HG03139 (cell line): ENCODE measurements around the gene CRADD.
A peak's percentile ranks its signal among the peaks of the same experiment; 100 is the strongest.
"Not testable (repeated sequence)": the region's sequence is repeated elsewhere in the genome, so short reads cannot be mapped to it uniquely, and the experiment has no call there.

Source experiments
- ATAC-seq: cut with Tn5 transposase; IDR thresholded peaks from one replicate; pipeline ENCODE4 v1.9.1; 2021; ENCODE audit not compliant: unreplicated experiment

Gene CRADD

GRCh38 chr12:93677195-93678064 lies at the start of gene CRADD:
TSS of gene CRADD (plus strand) at chr12:93677375.
- ATAC-seq: peak; percentile 89

GRCh38 chr12:93632383-93632782 lies 44.8 kb upstream of the CRADD start:
- ATAC-seq: no peak

GRCh38 chr12:93634416-93634815 lies 42.8 kb upstream of the CRADD start:
- ATAC-seq: no peak

- no peak for ATAC-seq
Measured at GRCh38 chr12:93636708-93637107, 40.5 kb upstream of the CRADD start.

- ATAC-seq: no peak
Measured at GRCh38 chr12:93638095-93638494, 39.1 kb upstream of the CRADD start.

GRCh38 chr12:93638954-93639353 lies 38.2 kb upstream of the CRADD start:
- ATAC-seq: no peak

- ATAC-seq: no peak
Measured at GRCh38 chr12:93639406-93639805, 37.8 kb upstream of the CRADD start.

GRCh38 chr12:93641380-93641779 lies 35.8 kb upstream of the CRADD start:
- not testable (repeated sequence) for ATAC-seq

GRCh38 chr12:93642751-93643150 lies 34.4 kb upstream of the CRADD start:
- ATAC-seq: no peak

- no peak for ATAC-seq
Measured at GRCh38 chr12:93645702-93646101, 31.5 kb upstream of the CRADD start.

GRCh38 chr12:93650626-93651025 lies 26.5 kb upstream of the CRADD start:
- ATAC-seq: no peak

- no peak for ATAC-seq
Measured at GRCh38 chr12:93653079-93653478, 24.1 kb upstream of the CRADD start.

GRCh38 chr12:93653712-93654111 lies 23.5 kb upstream of the CRADD start:
- no peak for ATAC-seq

GRCh38 chr12:93654421-93654820 lies 22.8 kb upstream of the CRADD start:
- ATAC-seq: no peak

GRCh38 chr12:93657071-93657470 lies 20.1 kb upstream of the CRADD start:
- no peak for ATAC-seq

GRCh38 chr12:93661021-93661420 lies 16.2 kb upstream of the CRADD start:
- no peak for ATAC-seq

GRCh38 chr12:93663006-93663728 lies 14.0 kb upstream of the CRADD start:
- no peak for ATAC-seq

- ATAC-seq: no peak
Measured at GRCh38 chr12:93663729-93664084, 13.5 kb upstream of the CRADD start.

GRCh38 chr12:93664573-93665138 lies 12.5 kb upstream of the CRADD start:
- ATAC-seq: no peak

GRCh38 chr12:93667672-93668071 lies 9.5 kb upstream of the CRADD start:
- ATAC-seq: no peak

GRCh38 chr12:93668919-93669418 lies 8.2 kb upstream of the CRADD start:
- no peak for ATAC-seq

GRCh38 chr12:93669452-93669851 lies 7.7 kb upstream of the CRADD start:
- no peak for ATAC-seq
